Stimulated activated CD8-positive, alpha-beta memory T cell treated with anti-CD3 and anti-CD28 coated beads, Interleukin-15, amount 100 ng/mL, for 48 hours (primary cell): ENCODE results near the gene MS4A10.

Experiments
- DNase-seq, 2 donors: peaks; one replicate each; pipeline ENCODE4 v3.0.0-alpha.2; 2020; ENCODE audit warnings: low read depth in 2 of 2

The MS4A10 gene

GRCh38 chr11:60849641-60850520 is 64.7 kb downstream of the MS4A10 start:
- no peak for DNase-seq
